ENCODE data around the gene C4orf50.

C4orf50 gene

GRCh38 chr4:6044276-6044675 is 26.0 kb upstream of the C4orf50 start:
- DNase-seq: no peak
- TF ChIP-seq EZH2 (IDR thresholded peaks at IDR 0.05; ENCODE audit: borderline replicate concordance, low read depth, low read length, severe bottlenecking): no peak
- no peak for TF ChIP-seq CTCF (IDR thresholded peaks at IDR 0.05; ENCODE audit: borderline replicate concordance, extremely low read depth, low read length, poor library complexity, severe bottlenecking)
- H3K36me3 ChIP-seq (ENCODE audit: insufficient read depth, low read length): no peaks in the 10 kb centered on the region
- no peak overlapping the region for H3K27ac ChIP-seq (ENCODE audit: low read length)
- H3K9ac ChIP-seq (ENCODE audit: low read depth, low read length): no peak overlapping the region
- H3K9me3 ChIP-seq (ENCODE audit: insufficient read depth, low read length, severe bottlenecking): no peaks in the 10 kb centered on the region
- no peak overlapping the region for H3K4me2 ChIP-seq (ENCODE audit: insufficient read depth, low read length)
- no peak overlapping the region for H2AFZ ChIP-seq (ENCODE audit: low read depth, low read length)
- no peak for ATAC-seq (ENCODE audit: insufficient read depth, low read depth)
- no peak overlapping the region for H3K4me3 ChIP-seq (ENCODE audit: low read depth in 1 of 2, low read length in 2 of 2)
- H3K27me3 ChIP-seq (ENCODE audit: insufficient read depth, low read length, poor library complexity): no peaks in the 10 kb centered on the region
- H4K20me1 ChIP-seq (ENCODE audit: insufficient read depth, low read length): no peaks in the 10 kb centered on the region
- no peaks in the 10 kb centered on the region for H3K4me1 ChIP-seq (ENCODE audit: insufficient read depth, low read length)
- no peaks in the 10 kb centered on the region for H3K79me2 ChIP-seq (ENCODE audit: insufficient read depth, low read length)

GRCh38 chr4:6043843-6044242 is 25.6 kb upstream of the C4orf50 start:
- no peaks in the 10 kb centered on the region for H3K9me3 ChIP-seq (ENCODE audit: insufficient read depth, low read length, severe bottlenecking)
- no peaks in the 10 kb centered on the region for H4K20me1 ChIP-seq (ENCODE audit: insufficient read depth, low read length)
- H3K79me2 ChIP-seq (ENCODE audit: insufficient read depth, low read length): no peaks in the 10 kb centered on the region
- ATAC-seq (ENCODE audit: insufficient read depth, low read depth) (no peak), DNase-seq (no peak)
- no peak overlapping the region for H3K9ac ChIP-seq (ENCODE audit: low read depth, low read length)
- no peaks in the 10 kb centered on the region for H3K27me3 ChIP-seq (ENCODE audit: insufficient read depth, low read length, poor library complexity)
- no peak for TF ChIP-seq CTCF (IDR thresholded peaks at IDR 0.05; ENCODE audit: borderline replicate concordance, extremely low read depth, low read length, poor library complexity, severe bottlenecking)
- no peak for TF ChIP-seq EZH2 (IDR thresholded peaks at IDR 0.05; ENCODE audit: borderline replicate concordance, low read depth, low read length, severe bottlenecking)
- H3K4me3 ChIP-seq (ENCODE audit: low read depth in 1 of 2, low read length in 2 of 2): no peak overlapping the region
- no peak overlapping the region for H3K4me2 ChIP-seq (ENCODE audit: insufficient read depth, low read length)
- no peaks in the 10 kb centered on the region for H3K4me1 ChIP-seq (ENCODE audit: insufficient read depth, low read length)
- H2AFZ ChIP-seq (ENCODE audit: low read depth, low read length): no peak overlapping the region
- no peak overlapping the region for H3K27ac ChIP-seq (ENCODE audit: low read length)
- H3K36me3 ChIP-seq (ENCODE audit: insufficient read depth, low read length): no peaks in the 10 kb centered on the region

- Histone ChIP-seq H3K79me2 (ENCODE audit: insufficient read depth, low read length) (no peaks in the 10 kb centered on the region), H3K27me3 (ENCODE audit: insufficient read depth, low read length, poor library complexity) (no peaks in the 10 kb centered on the region), H3K4me3 (ENCODE audit: low read depth in 1 of 2, low read length in 2 of 2) (no peak overlapping the region), H3K9me3 (ENCODE audit: insufficient read depth, low read length, severe bottlenecking) (no peaks in the 10 kb centered on the region), H3K27ac (ENCODE audit: low read length) (no peak overlapping the region), H3K36me3 (ENCODE audit: insufficient read depth, low read length) (no peaks in the 10 kb centered on the region), H2AFZ (ENCODE audit: low read depth, low read length) (no peak overlapping the region), H3K9ac (ENCODE audit: low read depth, low read length) (no peak overlapping the region), H3K4me1 (ENCODE audit: insufficient read depth, low read length) (no peaks in the 10 kb centered on the region), H4K20me1 (ENCODE audit: insufficient read depth, low read length) (no peaks in the 10 kb centered on the region), H3K4me2 (ENCODE audit: insufficient read depth, low read length) (no peak overlapping the region)
- DNase-seq: no peak
- ATAC-seq (ENCODE audit: insufficient read depth, low read depth): no peak
- TF ChIP-seq CTCF (IDR thresholded peaks at IDR 0.05; ENCODE audit: borderline replicate concordance, extremely low read depth, low read length, poor library complexity, severe bottlenecking) (no peak), EZH2 (IDR thresholded peaks at IDR 0.05; ENCODE audit: borderline replicate concordance, low read depth, low read length, severe bottlenecking) (no peak)
Measured at GRCh38 chr4:6043188-6043587, 25.0 kb upstream of the C4orf50 start.

All from DND-41 (cell line).